ENCODE measurements around the gene OXSM.

OXSM gene

DNA sequence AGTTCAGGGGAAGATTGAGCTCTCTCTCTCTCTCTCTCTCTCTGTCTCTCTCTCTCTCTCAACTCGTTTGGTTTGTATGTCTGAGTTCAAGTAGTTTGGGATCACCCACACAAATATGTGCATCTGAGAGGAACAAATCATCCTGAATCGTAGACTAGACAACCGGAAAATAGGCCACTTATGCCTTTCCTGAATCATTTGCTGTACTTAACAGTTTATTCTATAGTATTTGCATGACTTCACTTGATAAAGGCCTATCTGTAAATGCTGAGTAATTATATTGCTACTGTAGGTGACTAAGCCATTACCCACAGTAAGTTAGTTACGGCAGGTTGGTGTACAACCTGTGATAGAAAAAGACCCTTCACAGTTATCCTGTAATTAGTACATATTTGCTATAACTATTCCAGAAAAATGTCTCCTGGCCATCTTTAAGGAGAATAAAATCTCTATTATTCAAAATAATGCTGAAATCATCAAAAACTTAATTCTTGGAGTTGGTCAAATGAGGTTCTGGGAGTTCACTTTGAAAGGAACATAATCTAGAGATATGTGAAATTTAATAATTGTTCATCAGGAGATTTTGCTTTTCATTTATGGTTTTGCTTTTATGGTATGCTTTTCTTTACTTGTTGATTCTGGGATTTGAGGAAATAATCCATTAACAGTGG is 31.1 kb downstream of the OXSM start:
- H3K9ac ChIP-seq (ENCODE audit: low read depth, low read length) = peak overlapping the region; percentile 17; the same call in 1 of the 2 replicates
- H3K36me3 ChIP-seq (ENCODE audit: insufficient read depth, low read length) = no peaks in the 10 kb centered on the region
- no peaks in the 10 kb centered on the region for H3K9me3 ChIP-seq (ENCODE audit: control insufficient read depth, insufficient read depth, low read length)
- peaks cover 34% of the 10 kb centered on the region for H3K4me1 ChIP-seq (ENCODE audit: insufficient read depth, low read length)

DNA sequence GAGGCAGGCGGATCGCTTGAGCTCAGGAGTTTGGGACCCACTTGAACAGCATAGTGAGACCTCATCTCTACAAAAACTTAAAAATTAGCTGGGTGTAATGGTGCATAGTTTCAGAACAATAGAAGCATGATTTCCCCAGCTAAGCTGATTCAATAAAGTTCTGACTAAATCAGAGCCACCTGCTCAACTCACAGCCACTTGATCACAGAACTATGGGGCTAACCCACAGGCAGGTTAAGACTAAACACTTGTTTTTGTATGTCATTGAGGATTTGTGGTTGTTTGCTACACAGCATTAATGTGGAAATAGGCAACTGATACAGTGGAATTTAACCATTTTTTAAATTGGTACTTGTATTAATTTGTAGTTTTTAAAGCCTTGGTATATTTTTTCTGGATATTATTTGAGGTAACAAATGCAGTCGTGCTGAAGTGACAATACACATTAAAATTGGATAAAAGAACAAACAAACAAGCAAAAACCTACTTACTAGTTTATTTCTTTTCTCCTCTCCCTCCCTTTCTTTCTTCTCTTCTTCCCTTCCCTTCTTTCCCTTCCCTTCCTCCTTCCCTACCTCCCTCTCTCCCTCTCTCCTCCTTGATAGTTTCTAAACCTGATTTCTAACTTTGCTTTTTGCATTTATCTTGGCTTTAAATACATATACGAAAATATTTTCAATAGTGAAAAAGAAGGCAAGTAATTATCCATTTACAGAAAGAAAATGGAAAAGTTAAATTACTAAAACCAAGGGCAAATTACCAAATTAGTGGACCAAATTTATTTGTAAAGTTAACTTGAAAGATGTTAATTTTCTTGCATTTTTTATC is 32.1 kb downstream of the OXSM start:
- Histone ChIP-seq H3K36me3 (ENCODE audit: insufficient read depth, low read length) (no peaks in the 10 kb centered on the region), H3K9ac (ENCODE audit: low read depth, low read length) (no peak overlapping the region), H3K9me3 (ENCODE audit: control insufficient read depth, insufficient read depth, low read length) (no peaks in the 10 kb centered on the region)

DNA sequence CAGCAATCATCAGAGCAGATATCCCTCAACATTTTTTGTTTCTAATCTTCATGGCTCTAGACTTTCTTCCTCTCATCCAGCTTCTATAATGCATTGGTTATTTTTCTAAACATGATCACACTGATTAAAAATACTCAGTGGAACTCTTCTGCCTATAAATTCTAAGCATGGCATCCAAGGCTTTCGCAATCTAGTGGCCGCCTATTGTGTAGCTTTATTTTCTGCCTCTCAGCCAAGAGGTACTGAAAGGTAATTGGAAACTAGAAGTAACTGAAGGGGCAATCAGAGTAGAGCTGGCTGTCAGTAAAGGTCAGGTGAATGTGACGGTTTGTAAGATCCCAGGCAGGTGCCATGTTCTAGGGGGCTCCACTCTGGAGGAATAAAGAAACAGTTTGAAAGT is 33.4 kb downstream of the OXSM start:
- peaks cover 23% of the 10 kb centered on the region for H3K4me1 ChIP-seq (ENCODE audit: insufficient read depth, low read length)
- H3K36me3 ChIP-seq (ENCODE audit: insufficient read depth, low read length) = no peaks in the 10 kb centered on the region
- H3K9ac ChIP-seq (ENCODE audit: low read depth, low read length) = no peak overlapping the region
- H3K9me3 ChIP-seq (ENCODE audit: control insufficient read depth, insufficient read depth, low read length) = no peaks in the 10 kb centered on the region

More for the DNA sequence above, 32.1 kb downstream of the OXSM start:
- H3K4me1 ChIP-seq (ENCODE audit: insufficient read depth, low read length) = peaks cover 34% of the 10 kb centered on the region

DNA sequence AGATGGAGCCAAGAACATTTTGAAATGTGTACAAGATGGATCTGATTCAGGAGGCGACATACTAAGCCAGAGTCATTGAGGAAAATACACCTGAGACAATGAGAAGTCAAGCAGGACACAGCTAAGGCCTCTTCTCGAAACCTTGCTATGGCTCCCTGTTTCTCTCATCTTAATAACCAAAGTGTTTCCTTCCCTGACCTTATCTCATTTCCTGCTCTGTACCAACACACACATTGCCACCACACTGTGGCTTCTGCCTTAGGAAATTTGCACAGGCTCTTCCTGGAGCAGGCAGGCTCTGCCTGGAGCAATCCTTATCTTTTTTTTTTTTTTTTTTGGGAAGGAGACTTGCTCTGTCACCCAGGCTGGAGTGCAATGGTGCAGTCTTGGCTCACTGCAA is 36.6 kb downstream of the OXSM start:
- Histone ChIP-seq H3K9me3 (ENCODE audit: control insufficient read depth, insufficient read depth, low read length) (no peaks in the 10 kb centered on the region), H3K9ac (ENCODE audit: low read depth, low read length) (no peak overlapping the region), H3K36me3 (ENCODE audit: insufficient read depth, low read length) (no peaks in the 10 kb centered on the region), H3K4me1 (ENCODE audit: insufficient read depth, low read length) (peaks cover 6% of the 10 kb centered on the region)

DNA sequence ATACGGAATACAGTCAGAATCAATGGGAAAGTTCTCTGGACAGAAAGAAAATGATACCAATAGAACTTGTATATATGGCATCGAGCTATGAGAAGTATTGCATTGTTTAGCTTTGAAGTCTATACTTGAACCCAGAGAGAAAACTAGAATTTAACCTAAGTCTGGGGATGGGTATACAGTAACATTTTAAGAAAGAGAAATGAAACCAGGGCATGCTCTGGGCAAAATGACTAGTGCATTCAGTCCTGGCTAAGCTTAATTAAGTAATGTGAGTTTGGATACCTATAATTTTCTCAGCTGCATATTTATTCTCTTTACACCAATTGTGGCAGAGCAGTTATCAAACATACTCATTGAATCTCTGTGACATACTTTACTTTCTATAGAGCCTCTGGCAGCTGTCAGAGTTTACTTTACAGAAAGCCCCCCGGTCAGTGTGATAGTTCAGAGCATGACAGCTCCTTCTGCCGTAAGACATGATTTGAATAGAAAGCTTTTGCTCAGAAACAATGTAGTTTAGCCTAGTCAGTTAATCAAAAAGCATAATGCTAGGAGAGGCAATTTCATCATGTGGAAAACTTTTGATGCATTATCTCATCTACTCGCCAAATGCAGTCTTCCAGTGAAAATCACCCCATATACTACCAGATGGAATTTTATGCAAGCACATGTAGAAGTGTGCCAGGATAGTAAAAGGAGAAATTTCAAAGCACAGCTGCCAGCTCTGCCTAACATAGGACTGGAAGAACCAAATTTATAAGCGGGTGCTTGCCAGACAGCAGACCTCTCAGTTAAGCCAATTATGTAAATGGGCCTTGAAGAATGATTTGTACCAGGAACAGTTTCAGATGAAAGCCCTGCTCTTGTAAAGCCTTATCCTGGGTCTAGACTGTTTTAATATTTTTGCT is 40.7 kb downstream of the OXSM start:
- no peaks in the 10 kb centered on the region for H3K9me3 ChIP-seq (ENCODE audit: control insufficient read depth, insufficient read depth, low read length)
- no peaks in the 10 kb centered on the region for H3K4me1 ChIP-seq (ENCODE audit: insufficient read depth, low read length)
- no peak overlapping the region for H3K9ac ChIP-seq (ENCODE audit: low read depth, low read length)
- H3K36me3 ChIP-seq (ENCODE audit: insufficient read depth, low read length) = no peaks in the 10 kb centered on the region

DNA sequence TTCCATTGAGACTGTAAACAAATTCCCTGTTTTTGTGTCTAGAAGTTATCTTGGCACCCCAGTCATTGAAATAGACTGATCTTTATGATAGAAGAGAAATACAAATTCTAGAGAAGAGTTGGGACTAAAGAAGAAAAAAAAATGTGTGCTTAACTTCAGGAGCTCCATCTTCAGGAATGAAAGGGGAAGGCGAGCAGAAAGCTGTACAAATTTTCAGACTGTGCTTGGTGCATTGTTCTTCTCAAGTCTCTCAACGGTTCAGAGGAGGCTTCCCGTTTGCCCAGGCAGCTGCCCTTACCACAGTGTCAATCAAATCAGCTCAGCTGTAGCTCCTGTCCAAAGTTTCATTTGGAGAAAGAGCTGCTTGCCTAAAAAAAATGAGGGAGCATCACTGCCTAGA is 41.7 kb downstream of the OXSM start:
- Histone ChIP-seq H3K9me3 (ENCODE audit: control insufficient read depth, insufficient read depth, low read length) (no peaks in the 10 kb centered on the region), H3K36me3 (ENCODE audit: insufficient read depth, low read length) (no peaks in the 10 kb centered on the region), H3K4me1 (ENCODE audit: insufficient read depth, low read length) (no peaks in the 10 kb centered on the region), H3K9ac (ENCODE audit: low read depth, low read length) (no peak overlapping the region)

DNA sequence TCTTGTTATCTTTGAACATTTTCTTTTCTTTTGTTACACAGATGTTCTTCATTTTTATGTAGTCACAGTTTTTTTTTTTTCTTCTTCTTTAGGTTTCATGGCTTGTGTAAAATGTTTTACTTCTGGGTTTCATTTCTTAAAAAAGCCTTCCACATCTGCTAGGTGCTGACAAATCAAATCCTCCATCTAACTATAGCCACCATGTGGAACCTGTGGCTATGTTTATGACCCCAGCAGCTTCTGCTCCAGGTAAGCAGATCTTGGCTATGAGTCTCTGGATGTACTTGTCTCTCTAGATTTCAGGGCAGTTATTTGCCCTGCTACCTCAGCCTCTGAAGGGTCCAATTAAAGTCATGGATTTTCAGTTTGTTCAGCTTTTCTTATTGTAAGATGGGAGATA is 44.5 kb downstream of the OXSM start:
- Histone ChIP-seq H3K4me1 (ENCODE audit: insufficient read depth, low read length) (no peaks in the 10 kb centered on the region), H3K9ac (ENCODE audit: low read depth, low read length) (no peak overlapping the region)

DNA sequence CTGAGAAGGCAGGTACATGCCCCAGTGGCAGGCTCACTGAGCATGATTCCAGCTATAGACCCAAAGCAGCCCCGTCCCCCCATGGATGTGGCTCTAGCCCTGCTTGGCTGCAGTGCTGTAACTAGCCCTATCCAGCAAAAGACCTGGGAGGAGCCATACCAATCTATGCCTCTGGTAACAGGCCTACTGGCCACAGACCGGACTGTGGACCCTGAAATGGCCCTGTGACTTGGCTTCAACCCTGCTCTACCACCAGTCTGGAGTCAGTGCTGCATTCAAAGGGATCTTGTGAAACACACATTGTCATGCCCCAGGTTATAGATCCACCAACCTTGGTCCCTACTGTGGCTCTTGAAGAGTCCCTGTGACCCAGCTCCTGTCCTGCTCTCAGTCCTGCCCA is 46.7 kb downstream of the OXSM start:
- Histone ChIP-seq H3K9me3 (ENCODE audit: control insufficient read depth, insufficient read depth, low read length) (peaks cover 2% of the 10 kb centered on the region; the same call in 1 of the 2 replicates), H3K4me1 (ENCODE audit: insufficient read depth, low read length) (no peaks in the 10 kb centered on the region), H3K9ac (ENCODE audit: low read depth, low read length) (no peak overlapping the region), H3K36me3 (ENCODE audit: insufficient read depth, low read length) (no peaks in the 10 kb centered on the region)

More for the DNA sequence above, 44.5 kb downstream of the OXSM start:
- Histone ChIP-seq H3K36me3 (ENCODE audit: insufficient read depth, low read length) (no peaks in the 10 kb centered on the region), H3K9me3 (ENCODE audit: control insufficient read depth, insufficient read depth, low read length) (peaks cover 2% of the 10 kb centered on the region; the same call in 1 of the 2 replicates)

DNA sequence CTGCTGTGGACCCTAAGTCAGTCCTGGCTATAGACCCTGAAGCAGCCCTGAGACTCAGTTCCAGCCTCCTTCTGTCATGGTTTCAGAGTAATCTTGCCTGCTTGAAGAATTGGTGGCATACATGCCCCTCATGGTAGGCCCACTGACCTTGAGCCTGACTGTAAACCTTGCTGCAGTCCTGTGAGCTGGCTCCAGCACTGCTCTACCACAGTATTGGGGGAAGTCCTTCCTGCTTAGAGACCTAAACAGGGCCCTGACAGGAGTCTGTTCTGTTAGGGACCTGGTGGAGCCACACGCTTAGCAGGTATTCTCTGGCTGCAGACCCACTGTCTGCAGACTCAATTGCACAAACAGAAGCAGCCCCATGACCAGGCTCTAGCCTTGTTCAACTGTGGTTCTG is 47.1 kb downstream of the OXSM start:
- Histone ChIP-seq H3K36me3 (ENCODE audit: insufficient read depth, low read length) (no peaks in the 10 kb centered on the region), H3K4me1 (ENCODE audit: insufficient read depth, low read length) (no peaks in the 10 kb centered on the region), H3K9ac (ENCODE audit: low read depth, low read length) (no peak overlapping the region), H3K9me3 (ENCODE audit: control insufficient read depth, insufficient read depth, low read length) (peaks cover 2% of the 10 kb centered on the region; the same call in 1 of the 2 replicates)

DNA sequence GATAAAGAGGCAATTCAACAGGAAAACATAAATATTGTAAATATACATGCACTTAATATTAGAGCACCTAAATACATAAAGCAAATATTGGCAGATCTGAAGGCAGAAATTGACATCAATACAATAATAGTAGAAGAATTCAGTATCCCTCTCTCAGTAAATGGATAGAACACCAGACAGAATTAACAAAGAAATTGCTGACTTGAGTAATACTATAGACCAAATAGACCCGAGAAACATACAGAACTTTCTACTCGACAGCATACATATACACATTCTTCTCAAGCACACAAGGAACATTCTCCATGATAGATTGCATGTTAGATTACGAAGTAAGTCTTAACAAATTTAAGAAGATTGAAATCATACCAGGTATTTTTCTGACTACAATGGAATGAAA is 50.2 kb downstream of the OXSM start:
- no peak overlapping the region for H3K9ac ChIP-seq (ENCODE audit: low read depth, low read length)
- H3K36me3 ChIP-seq (ENCODE audit: insufficient read depth, low read length) = no peaks in the 10 kb centered on the region
- H3K4me1 ChIP-seq (ENCODE audit: insufficient read depth, low read length) = no peaks in the 10 kb centered on the region
- peaks cover 2% of the 10 kb centered on the region; the same call in 1 of the 2 replicates for H3K9me3 ChIP-seq (ENCODE audit: control insufficient read depth, insufficient read depth, low read length)

DNA sequence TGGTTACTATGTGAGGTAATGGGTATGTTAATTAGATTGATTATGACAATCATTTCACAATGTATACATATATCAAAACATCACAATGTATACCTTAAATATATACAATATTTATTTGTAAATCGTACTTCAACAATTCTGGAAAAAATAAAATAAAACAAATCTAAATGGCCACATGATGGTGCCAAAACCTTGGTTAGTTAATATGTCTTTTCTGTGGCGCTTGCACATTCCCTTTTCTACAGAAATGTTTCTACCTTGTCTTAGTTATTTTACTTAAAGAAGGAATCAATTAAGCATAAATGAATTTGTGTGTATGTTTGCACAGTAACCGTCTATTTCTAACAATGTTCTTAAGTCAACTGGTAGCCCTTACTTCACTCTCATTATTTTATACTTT is 53.4 kb downstream of the OXSM start:
- no peak overlapping the region for H3K9ac ChIP-seq (ENCODE audit: low read depth, low read length)

More for the DNA sequence above, 53.4 kb downstream of the OXSM start:
- Histone ChIP-seq H3K9me3 (ENCODE audit: control insufficient read depth, insufficient read depth, low read length) (no peaks in the 10 kb centered on the region), H3K36me3 (ENCODE audit: insufficient read depth, low read length) (no peaks in the 10 kb centered on the region), H3K4me1 (ENCODE audit: insufficient read depth, low read length) (no peaks in the 10 kb centered on the region)
